Stimulated activated memory B cell treated with anti-CD40 and anti-IgM and Interleukin-4, amounts not matched to agents 10 μg/mL and 1 μg/mL and 100 μg/mL, for 72 hours (primary cell): Measurements from ENCODE around the gene NKAIN2.

Source experiments
- ATAC-seq: fragments of 150-1000 bp; cut with Tn5 transposase; 2 replicates; pipeline ENCODE4 v1.10.0; 2021
- H3K27ac Mint-ChIP-seq: one replicate; pipeline ENCODE4 v1.8.0; 2022; ENCODE audit warnings: mild to moderate bottlenecking, mixed read lengths
- H3K27me3 Mint-ChIP-seq: one replicate; pipeline ENCODE4 v1.8.0; 2022; ENCODE audit warnings: mixed read lengths
- H3K36me3 Mint-ChIP-seq: one replicate; pipeline ENCODE4 v1.8.0; 2022; ENCODE audit warnings: mixed read lengths
- H3K4me1 Mint-ChIP-seq: one replicate; pipeline ENCODE4 v1.8.0; 2022; ENCODE audit warnings: mixed read lengths
- H3K4me3 Mint-ChIP-seq: one replicate; pipeline ENCODE4 v1.8.0; 2022; ENCODE audit warnings: mild to moderate bottlenecking, moderate library complexity, mixed read lengths
- H3K9me3 Mint-ChIP-seq: one replicate; pipeline ENCODE4 v1.8.0; 2022; ENCODE audit warnings: mixed read lengths

Gene NKAIN2

GRCh38 chr6:124052120-124052519 lies 248.5 kb downstream of the NKAIN2 start:
- peaks cover 4% of the 10 kb centered on the region for H3K9me3 Mint-ChIP-seq
- H3K4me1 Mint-ChIP-seq = no peaks in the 10 kb centered on the region
- no peak overlapping the region for H3K27ac Mint-ChIP-seq
- ATAC-seq = no peak
- no peaks in the 10 kb centered on the region for H3K36me3 Mint-ChIP-seq
- no peak overlapping the region for H3K4me3 Mint-ChIP-seq
- H3K27me3 Mint-ChIP-seq = no peaks in the 10 kb centered on the region

- Mint-ChIP-seq H3K4me3 (no peak overlapping the region), H3K4me1 (no peaks in the 10 kb centered on the region), H3K27me3 (no peaks in the 10 kb centered on the region), H3K9me3 (peaks cover 4% of the 10 kb centered on the region), H3K36me3 (no peaks in the 10 kb centered on the region), H3K27ac (no peak overlapping the region)
- no peak for ATAC-seq
Observed at GRCh38 chr6:124053315-124053714, 249.7 kb downstream of the NKAIN2 start.

- no peaks in the 10 kb centered on the region for H3K27me3 Mint-ChIP-seq
- H3K27ac Mint-ChIP-seq = no peak overlapping the region
- H3K4me3 Mint-ChIP-seq = no peak overlapping the region
- no peak for ATAC-seq
- H3K9me3 Mint-ChIP-seq = peaks cover 4% of the 10 kb centered on the region
- H3K36me3 Mint-ChIP-seq = no peaks in the 10 kb centered on the region
- no peaks in the 10 kb centered on the region for H3K4me1 Mint-ChIP-seq
Observed at GRCh38 chr6:124054034-124054433, 250.4 kb downstream of the NKAIN2 start.

GRCh38 chr6:124055395-124055794 lies 251.7 kb downstream of the NKAIN2 start:
- Mint-ChIP-seq H3K36me3 (no peaks in the 10 kb centered on the region), H3K4me1 (no peaks in the 10 kb centered on the region), H3K27ac (no peak overlapping the region), H3K9me3 (peaks cover 7% of the 10 kb centered on the region), H3K4me3 (no peak overlapping the region), H3K27me3 (no peaks in the 10 kb centered on the region)
- no peak for ATAC-seq

DNA sequence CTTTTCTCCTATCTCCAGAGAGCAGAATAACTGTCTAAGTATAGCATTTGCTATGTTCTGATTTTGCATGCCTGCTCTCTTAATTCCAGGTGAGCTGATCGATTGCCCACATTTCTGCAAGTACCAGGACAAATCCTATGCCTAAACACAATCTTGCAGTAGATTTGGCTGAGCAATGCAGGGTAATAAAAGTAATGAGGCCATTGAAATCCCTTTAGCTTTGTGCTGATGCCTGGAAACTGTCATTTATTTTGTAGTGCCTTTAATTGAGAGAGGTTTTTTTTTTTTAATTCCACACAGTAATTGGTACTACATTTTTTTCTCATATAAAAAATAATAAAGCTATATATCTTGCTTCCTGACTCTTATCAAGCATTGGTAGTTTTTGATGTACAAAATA lies 252.3 kb downstream of the NKAIN2 start:
- Mint-ChIP-seq H3K36me3 (no peaks in the 10 kb centered on the region), H3K27me3 (no peaks in the 10 kb centered on the region), H3K4me3 (no peak overlapping the region), H3K27ac (no peak overlapping the region), H3K9me3 (peaks cover 7% of the 10 kb centered on the region), H3K4me1 (no peaks in the 10 kb centered on the region)
- no peak for ATAC-seq

- peaks cover 7% of the 10 kb centered on the region for H3K9me3 Mint-ChIP-seq
- no peaks in the 10 kb centered on the region for H3K36me3 Mint-ChIP-seq
- no peak overlapping the region for H3K27ac Mint-ChIP-seq
- no peak for ATAC-seq
- H3K27me3 Mint-ChIP-seq = no peaks in the 10 kb centered on the region
- no peak overlapping the region for H3K4me3 Mint-ChIP-seq
- no peaks in the 10 kb centered on the region for H3K4me1 Mint-ChIP-seq
Observed at GRCh38 chr6:124056407-124057334, 253.0 kb downstream of the NKAIN2 start.

DNA sequence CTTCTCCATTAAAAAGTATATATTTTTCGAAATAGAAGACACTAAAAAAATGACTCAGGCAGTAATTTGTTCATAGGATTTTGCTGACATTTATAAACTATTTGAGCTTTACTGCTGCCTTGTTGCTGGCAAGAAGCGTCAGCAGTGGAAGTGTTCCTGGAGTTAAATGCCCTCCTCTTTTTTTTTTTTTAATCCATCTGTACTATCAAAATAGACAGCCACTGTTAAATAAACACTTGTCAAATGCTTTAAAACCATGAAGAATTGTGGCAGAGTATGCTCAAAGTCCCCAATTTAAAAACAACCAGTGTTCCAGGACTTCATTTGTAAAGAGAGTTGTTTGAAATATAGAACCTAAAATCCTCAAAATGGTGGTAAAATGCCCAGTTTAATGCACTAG lies 253.8 kb downstream of the NKAIN2 start:
- Mint-ChIP-seq H3K9me3 (peaks cover 7% of the 10 kb centered on the region), H3K27me3 (no peaks in the 10 kb centered on the region), H3K4me3 (no peak overlapping the region), H3K36me3 (no peaks in the 10 kb centered on the region), H3K4me1 (no peaks in the 10 kb centered on the region), H3K27ac (no peak overlapping the region)
- no peak for ATAC-seq

GRCh38 chr6:124064317-124065113 lies 260.9 kb downstream of the NKAIN2 start:
- no peaks in the 10 kb centered on the region for H3K36me3 Mint-ChIP-seq

GRCh38 chr6:124066269-124066668 lies 262.6 kb downstream of the NKAIN2 start:
- H3K36me3 Mint-ChIP-seq = no peaks in the 10 kb centered on the region
- no peaks in the 10 kb centered on the region for H3K27me3 Mint-ChIP-seq
- no peaks in the 10 kb centered on the region for H3K4me1 Mint-ChIP-seq
- no peaks in the 10 kb centered on the region for H3K9me3 Mint-ChIP-seq
- ATAC-seq = no peak
- H3K4me3 Mint-ChIP-seq = no peak overlapping the region
- H3K27ac Mint-ChIP-seq = no peak overlapping the region

More at GRCh38 chr6:124064317-124065113, 260.9 kb downstream of the NKAIN2 start:
- H3K4me1 Mint-ChIP-seq = no peaks in the 10 kb centered on the region
- no peaks in the 10 kb centered on the region for H3K27me3 Mint-ChIP-seq
- no peaks in the 10 kb centered on the region for H3K9me3 Mint-ChIP-seq
- H3K4me3 Mint-ChIP-seq = no peak overlapping the region
- ATAC-seq = no peak
- H3K27ac Mint-ChIP-seq = no peak overlapping the region

DNA sequence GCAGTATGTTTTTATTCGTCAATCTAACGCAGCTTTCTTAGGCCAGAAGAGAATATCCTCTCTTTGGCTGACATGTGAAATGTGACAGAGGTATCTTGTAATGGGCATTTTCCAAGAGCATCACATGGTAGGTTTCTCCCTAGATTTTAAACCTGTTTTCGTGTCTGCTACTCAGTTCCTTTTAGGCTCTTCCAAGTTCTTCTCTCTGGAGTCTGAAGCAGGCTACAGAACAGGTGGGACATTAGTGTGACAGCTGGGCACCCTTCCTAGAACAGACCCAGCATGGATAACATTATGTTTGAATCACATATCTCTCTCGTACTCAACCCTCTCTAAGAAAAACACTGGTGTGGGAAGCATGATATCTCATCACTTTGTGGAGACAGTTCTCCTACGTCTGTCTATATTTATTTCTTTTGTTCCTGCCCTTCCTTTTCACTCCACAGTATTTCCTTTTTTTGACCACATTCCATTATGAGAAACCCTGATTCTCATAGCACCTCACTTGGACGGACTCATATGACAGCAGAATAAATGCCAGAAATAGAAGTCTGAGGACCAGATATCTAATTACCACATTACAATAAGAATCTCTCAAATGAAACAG lies 263.4 kb downstream of the NKAIN2 start:
- Mint-ChIP-seq H3K4me1 (no peaks in the 10 kb centered on the region), H3K4me3 (no peak overlapping the region), H3K27ac (no peak overlapping the region), H3K27me3 (no peaks in the 10 kb centered on the region), H3K36me3 (no peaks in the 10 kb centered on the region), H3K9me3 (no peaks in the 10 kb centered on the region)
- ATAC-seq = no peak

GRCh38 chr6:124069230-124069950 lies 265.7 kb downstream of the NKAIN2 start:
- H3K27me3 Mint-ChIP-seq = no peaks in the 10 kb centered on the region
- no peak overlapping the region for H3K27ac Mint-ChIP-seq
- no peaks in the 10 kb centered on the region for H3K4me1 Mint-ChIP-seq
- H3K36me3 Mint-ChIP-seq = no peaks in the 10 kb centered on the region
- H3K9me3 Mint-ChIP-seq = no peaks in the 10 kb centered on the region
- H3K4me3 Mint-ChIP-seq = no peak overlapping the region
- no peak for ATAC-seq

GRCh38 chr6:124073021-124073420 lies 269.4 kb downstream of the NKAIN2 start:
- H3K27me3 Mint-ChIP-seq = no peaks in the 10 kb centered on the region
- H3K4me3 Mint-ChIP-seq = no peak overlapping the region
- peaks cover 2% of the 10 kb centered on the region for H3K9me3 Mint-ChIP-seq
- no peaks in the 10 kb centered on the region for H3K36me3 Mint-ChIP-seq
- ATAC-seq = no peak
- H3K4me1 Mint-ChIP-seq = no peaks in the 10 kb centered on the region
- no peak overlapping the region for H3K27ac Mint-ChIP-seq

DNA sequence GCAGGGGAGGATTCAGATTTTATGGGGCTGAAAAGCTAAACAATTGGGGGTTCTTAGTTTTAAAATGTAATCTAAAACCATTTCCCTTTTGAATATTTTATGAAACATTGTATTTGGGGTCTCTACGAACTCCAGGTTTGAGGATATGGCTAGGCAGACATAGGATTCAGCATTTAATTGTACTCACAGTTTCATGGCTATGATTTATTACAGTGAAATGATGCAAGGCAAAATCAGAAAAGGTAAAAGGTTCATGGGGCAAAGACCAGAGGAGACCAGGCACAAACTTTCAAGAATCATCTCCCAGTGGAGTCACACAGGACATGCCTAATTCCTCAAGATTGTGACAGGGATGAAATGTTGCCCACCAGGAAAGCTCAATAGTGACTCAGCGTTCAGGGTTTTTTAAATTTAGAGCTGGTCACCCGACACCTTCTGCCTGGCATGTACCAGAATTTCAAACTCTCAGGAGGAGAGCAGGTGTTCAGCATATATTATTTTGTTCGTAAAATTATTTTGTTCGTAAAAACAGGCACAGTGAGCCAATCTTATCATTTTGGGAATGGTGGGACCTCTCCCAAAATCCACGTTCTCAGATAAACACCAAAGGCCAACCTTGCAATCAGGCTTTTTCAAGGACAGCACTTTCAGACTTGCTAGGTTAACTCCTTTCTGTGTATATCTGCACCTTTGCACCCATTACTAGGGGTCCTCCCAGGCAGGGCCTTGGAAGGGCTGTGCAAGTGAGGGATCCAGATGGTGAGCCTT lies 270.3 kb downstream of the NKAIN2 start:
- Mint-ChIP-seq H3K27me3 (no peaks in the 10 kb centered on the region), H3K9me3 (peaks cover 2% of the 10 kb centered on the region), H3K4me1 (no peaks in the 10 kb centered on the region), H3K27ac (no peak overlapping the region), H3K4me3 (no peak overlapping the region), H3K36me3 (no peaks in the 10 kb centered on the region)
- ATAC-seq = no peak

DNA sequence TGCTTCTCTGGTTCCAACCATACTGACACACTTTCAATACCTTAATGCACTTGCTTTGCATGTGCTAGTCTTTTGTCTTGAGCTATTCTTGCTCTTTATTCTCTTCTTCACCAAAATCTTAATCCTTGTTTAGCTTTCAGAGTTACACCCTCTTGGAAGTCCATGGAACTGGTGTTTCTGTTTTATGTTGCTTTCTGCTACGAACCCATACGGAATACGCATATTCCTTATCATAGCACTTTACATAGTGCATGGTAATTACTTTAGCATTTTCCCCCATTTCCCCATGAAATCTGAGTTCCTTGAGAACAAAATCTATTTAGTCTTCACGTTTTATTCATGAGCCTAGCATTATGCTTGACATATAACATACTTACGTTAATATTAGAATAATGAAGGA lies 270.9 kb downstream of the NKAIN2 start:
- Mint-ChIP-seq H3K27ac (no peak overlapping the region), H3K27me3 (no peaks in the 10 kb centered on the region), H3K9me3 (peaks cover 2% of the 10 kb centered on the region), H3K4me3 (no peak overlapping the region), H3K36me3 (no peaks in the 10 kb centered on the region), H3K4me1 (no peaks in the 10 kb centered on the region)
- ATAC-seq = no peak
